Muscle of arm (tissue), 14 donors: Measurements from ENCODE around the gene C16orf46. TPM values are rescaled to one million over a fixed set of nuclear protein-coding genes. Genes with fewer than 3 reads are reported as not detected.
"Not testable (repeated sequence)": the region's sequence is repeated elsewhere in the genome, so short reads cannot be mapped to it uniquely, and the experiment has no call there.

Source experiments
- DNase-seq: peaks from one replicate; pipeline ENCODE4 v3.0.0-alpha.2; 2013
- long read RNA-seq, 11 donors: transcript quantifications; one replicate each; lab custom pipeline, GENCODE V29; 2026
- polyA plus RNA-seq, 12 donors: library from polyadenylated mRNA; unstranded; fragments of 120-200 nt; gene quantifications; one replicate each; pipeline ENCODE4 v1.2.1, GENCODE V29; 2013; ENCODE audit not compliant: insufficient read length in 12 of 12

Gene C16orf46
- polyA plus RNA-seq = 1 to 10 TPM in 2 of 12 donors, under 1 TPM in 7, not detected in 3; 0.15 to 1.7 (median 0.66) TPM
- long read RNA-seq, donor 1 = 0 reads
- long read RNA-seq, donor 2 = 0 reads
- long read RNA-seq, donor 3, partial matches to known transcripts = 0 of 1 reads
- long read RNA-seq, donor 3, other reads (novel, unspliced or antisense) = 0 of 1 reads
- long read RNA-seq, donor 4 = 0 reads
- long read RNA-seq, donor 5 = 0 reads
- long read RNA-seq, donor 6 = 0 reads
- long read RNA-seq, donor 7 = 0 reads
- long read RNA-seq, donor 8 = 0 reads
- long read RNA-seq, donor 9 = 0 reads
- long read RNA-seq, donor 10 = 0 reads
- long read RNA-seq, donor 11, partial matches to known transcripts = 0 of 1 reads
- long read RNA-seq, donor 11, other reads (novel, unspliced or antisense) = 0 of 1 reads

DNA sequence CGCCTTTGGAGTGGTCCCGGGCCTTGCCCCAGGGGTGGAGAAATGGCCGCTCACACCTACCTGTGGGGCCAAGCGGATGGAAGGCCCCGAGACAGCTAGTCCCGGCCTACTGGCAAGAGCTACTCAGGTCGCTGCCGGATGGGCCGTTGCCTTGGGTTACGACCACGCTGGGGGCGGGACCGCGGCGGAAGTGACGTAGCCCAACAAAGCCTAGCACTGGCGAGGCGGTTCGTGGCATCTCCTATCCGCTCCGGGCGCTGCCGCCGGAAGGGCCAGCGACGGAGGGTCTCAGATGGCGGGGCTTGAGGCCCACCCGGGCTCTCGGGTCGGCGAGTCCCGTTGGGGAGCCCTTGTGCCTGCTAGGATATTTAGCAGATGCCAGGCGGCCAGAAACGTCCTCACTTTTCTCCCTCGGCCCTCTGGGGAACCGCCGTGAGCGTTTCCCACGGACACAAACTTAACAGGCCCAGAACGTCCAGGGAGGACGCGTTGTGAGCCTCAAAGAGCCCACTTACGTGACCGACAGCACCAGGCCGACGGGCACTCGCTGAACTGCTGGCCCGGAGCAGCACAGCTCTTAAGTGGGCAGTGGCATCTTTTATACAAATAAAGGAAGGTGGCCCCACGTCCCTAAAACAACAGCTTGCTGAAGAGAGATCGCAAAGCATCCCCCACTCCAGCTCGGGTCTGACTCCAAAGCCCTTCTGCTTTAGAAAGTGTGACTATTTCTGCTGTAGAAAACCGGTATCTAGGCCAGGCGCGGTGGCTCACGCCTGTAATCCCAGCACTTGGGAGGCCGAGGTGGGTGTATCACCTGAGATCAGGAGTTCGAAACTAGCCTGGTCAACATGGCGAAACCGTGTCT is at the start of gene C16orf46:
Gene C16orf46 (minus strand): TSS at position 163 of the 865 bp plus-strand sequence. CDS start 13,283 bp downstream, outside the sequence.
- DNase-seq = peak; percentile 98

DNA sequence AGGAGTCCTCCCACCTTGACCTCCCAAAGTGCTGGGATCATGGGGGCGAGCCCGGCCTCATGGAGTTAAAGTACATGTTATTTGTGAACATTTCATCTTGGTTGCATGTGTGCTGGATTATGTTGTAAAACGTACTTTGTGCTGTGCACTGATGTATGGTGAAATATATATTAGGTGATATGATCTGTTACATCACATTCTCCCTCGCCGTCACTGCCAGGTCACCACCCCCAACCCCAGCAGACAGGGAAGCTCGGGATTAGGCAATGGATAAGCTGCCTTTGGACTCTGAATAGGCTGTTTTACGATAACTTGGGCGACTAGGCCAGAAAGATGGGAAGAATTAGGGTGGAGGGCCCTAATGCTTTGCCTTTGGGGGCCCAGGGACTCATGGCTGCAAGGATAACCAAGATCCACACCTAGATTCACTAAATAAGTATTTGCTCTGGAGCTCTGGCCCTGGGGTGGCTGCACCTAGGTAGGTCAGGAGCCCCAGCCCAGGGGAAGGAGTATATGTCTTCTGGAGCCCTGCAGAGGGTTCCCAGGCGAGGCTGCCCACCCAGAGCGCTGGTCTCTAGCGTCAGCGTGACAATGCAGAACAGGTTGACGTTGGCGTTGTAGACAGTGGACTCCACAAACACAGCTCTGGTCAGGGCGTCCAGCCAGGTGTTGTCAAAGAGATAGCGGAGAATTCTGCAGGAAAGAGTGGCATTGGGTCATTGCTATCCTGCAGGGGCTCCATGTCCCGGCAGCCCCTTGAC is 46.2 kb upstream of the C16orf46 start:
- no peak for DNase-seq

GRCh38 chr16:81121474-81121990 is 44.5 kb upstream of the C16orf46 start:
- DNase-seq = no peak

DNA sequence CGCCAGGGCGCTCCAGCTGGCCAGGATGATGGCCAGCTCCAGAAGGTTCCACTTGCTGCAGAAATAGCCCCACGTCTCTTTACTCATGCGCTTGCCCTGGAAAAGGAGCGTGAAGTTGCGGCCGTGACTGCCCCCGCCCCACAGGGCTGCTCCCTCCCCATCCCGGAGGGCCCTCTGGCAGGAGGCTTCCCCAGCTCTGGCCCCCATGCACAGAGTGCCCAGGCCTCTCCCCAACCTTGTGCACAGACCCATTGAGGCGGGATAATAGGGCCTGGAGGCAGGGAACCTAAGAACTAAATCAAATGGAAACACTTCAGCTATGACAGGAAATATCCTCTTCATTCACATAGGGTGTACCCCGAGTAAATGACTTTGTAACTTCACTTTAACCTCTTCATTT is 40.4 kb upstream of the C16orf46 start:
- DNase-seq = no peak

- DNase-seq = no peak
These were observed 39.2 kb upstream of the C16orf46 start for GRCh38 chr16:81116285-81116684.

- no peak for DNase-seq
These were observed 35.4 kb upstream of the C16orf46 start for GRCh38 chr16:81112453-81112852.

DNA sequence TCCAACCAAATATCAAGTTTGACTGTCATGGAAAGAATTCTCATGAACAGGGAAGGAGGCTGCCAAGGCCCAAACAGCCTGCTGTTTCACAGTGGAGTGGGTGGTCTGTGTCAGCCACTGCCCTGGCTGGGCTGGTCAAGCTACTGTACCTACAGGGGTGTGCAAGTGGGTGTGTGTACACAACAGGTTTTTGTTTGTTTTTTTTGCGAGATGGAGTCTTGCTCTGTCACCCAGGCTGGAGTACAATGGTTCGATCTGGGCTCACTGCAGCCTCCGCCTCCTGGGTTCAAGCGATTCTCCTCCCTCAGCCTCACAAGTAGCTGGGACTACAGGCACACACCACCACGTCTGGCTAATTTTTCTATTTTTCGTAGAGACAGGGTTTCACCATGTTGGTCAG is 32.2 kb upstream of the C16orf46 start:
- DNase-seq = not testable (repeated sequence)

GRCh38 chr16:81107511-81107910 is 30.5 kb upstream of the C16orf46 start:
- no peak for DNase-seq

DNA sequence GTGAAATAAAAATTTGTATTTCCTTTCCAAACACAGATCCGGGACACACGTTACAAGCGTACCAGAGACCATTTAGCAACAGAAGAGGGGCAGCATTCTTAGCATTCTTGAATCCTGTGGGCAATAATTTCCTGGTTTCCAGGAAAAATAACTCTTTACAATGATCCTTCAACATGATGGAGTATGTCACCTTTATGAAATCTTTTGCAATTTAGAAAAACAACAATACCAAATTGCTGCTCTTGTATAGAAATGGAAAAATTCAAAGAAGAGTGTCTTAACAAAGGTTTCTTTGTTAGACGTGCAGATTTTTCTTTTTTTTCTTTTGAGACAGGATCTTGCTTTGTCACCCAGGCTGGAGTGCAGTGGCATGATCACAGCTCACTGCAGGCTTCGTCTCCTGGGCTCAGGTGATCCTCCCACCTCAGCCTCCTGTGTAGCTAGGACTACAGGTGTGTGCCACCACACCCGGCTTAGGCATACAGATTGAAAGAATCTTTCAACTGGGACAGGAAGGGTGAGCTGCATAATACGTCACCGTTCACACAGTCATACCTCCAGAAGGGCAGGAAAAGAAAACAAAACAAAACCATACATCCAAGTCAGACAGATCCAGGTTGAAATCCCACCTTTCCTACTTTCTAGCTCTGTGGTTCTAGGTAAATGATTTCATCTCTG is 29.9 kb upstream of the C16orf46 start:
- DNase-seq = no peak

GRCh38 chr16:81105946-81106345 is 28.9 kb upstream of the C16orf46 start:
- DNase-seq = no peak

GRCh38 chr16:81101702-81102101 is 24.7 kb upstream of the C16orf46 start:
- DNase-seq = no peak

DNA sequence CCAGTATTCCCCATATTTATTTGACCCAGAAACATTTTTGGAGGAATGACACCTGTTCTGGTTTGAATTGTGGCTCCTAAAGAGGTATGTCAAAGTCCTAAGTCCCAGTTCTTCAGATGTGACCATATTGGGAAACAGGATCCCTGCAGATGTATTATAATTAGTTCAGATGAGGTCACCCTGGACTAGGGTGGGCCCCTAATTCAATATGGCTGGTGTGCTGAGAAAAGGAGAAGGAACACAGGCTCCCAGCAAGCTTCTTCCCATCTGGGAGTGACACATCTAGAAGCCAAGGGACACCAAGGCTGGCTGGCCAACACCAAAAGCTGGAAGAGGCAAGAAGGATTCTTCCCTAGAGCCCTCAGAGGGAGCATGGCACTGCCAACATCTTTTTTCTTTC is 22.9 kb upstream of the C16orf46 start:
- no peak for DNase-seq

- DNase-seq = no peak
These were observed 20.2 kb upstream of the C16orf46 start for GRCh38 chr16:81097230-81097629.

DNA sequence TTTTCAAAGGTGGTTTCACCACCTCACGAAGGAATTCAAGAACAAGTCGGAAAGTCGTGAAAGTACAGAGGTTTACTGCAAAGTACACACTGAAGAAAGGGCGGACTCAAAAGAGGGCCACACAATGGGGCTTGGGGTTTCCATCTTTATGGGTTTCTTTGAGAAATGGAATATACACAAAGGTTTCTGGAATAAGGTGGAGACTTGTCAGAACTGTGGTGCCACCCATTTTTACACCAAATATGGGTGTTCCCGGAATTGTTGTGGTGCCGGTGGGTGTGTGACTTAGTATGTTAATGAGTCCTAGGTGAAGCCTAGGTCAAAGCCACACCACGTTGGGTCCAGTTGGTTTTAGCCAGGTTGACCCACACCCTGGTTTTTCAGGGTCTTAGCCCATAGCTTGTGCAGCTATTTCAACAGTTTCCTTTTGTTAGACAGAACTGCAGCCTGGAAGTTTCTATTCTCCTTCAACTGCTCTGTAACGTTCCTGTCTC is 19.7 kb upstream of the C16orf46 start:
- no peak for DNase-seq

DNA sequence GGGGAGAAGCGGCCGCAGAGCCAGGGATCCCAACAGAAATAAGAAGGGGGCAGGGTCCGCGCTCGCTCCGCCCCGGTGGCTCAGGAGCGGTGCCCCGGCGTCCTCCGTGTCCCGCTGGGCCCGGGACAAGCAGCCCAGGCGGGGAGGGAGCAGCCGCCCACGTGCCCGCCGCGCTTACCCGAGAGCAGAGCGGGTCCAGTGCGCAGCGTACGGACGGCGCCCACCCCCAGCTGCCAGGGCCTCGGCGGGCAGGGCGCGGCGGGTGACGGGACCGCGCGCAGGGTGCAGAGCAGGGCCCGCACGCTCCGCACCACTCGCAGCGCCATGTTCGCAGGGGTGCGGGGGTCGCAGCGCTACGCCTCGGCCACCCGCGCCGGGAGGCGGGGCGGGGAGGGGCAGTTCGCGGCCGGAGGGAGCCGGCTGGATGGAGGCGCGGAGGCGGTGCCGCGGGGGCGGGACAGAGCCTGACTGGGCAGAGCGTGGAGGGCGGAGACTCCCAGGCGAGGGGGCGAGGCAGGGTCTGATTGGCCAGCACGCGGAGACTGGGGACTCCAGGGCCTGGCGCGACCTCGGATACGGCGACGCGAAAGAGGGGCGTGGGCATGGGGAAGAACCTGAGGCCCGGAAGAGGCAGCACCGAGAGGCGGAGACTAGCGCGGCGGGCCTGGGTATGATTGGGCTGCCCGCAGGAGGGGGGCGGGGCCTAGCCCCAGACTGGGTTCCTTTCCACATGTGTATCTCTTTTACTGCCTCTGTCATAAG is 19.1 kb upstream of the C16orf46 start, which contains the start of gene GCSH:
Gene GCSH (minus strand): TSS at position 443 of the 762 bp plus-strand sequence. CDS start 117 bp downstream, at position 326.
- DNase-seq = peak; percentile 99

DNA sequence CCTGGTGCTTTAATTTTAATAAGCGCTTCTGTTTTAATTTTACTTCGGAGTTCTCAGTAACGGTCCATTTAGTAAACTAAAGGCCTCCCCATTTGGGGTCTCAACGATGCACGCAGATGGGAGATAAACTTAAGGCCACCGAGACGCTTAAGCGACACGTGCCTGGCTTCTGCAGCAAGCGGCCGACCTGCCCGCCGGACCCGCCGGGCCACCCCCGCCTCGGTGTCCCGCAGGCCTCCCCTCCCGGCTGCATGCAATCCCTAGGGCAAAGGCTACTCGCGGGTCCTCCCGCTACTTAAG is 18.6 kb upstream of the C16orf46 start:
- DNase-seq = peak; percentile 32

GRCh38 chr16:81094771-81095251 is 17.8 kb upstream of the C16orf46 start:
- DNase-seq = peak; percentile 45

DNA sequence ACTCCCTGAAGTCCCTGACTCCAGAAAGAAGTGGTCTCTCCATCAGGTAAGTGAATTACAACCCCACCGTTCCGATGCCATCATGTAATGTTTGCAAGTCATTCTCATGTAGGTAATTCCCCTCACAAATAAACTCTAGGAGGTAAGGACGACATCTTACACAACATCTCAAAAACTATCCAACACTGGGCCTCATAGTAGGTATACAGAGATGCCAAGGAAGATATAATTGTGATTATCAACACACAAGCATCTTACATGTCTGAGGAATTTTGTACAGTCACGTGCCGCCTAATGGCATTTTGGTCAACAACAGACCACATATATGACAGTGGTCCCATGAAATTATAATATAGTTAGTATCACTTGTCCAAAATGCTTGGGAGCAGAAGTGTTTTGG is 11.8 kb upstream of the C16orf46 start:
- no peak for DNase-seq

GRCh38 chr16:81081014-81081413 is 4.0 kb upstream of the C16orf46 start:
- no peak for DNase-seq

- no peak for DNase-seq
These were observed 3.2 kb upstream of the C16orf46 start for GRCh38 chr16:81080233-81080632.
